ENCODE results near the gene OTOP2. TPM values are rescaled to one million over a fixed set of nuclear protein-coding genes. Genes with fewer than 3 reads are reported as not detected.

The OTOP2 gene
- total RNA-seq, 4 donors from 2014 or later, result not detected

GRCh38 chr17:74892013-74892841, 31.8 kb upstream of the OTOP2 start:
- H3K27ac ChIP-seq (replicated peaks in 1 of 4), result no peak overlapping the region
- intact Hi-C loops (cut with DNase I), result no loop called here
- H3K4me3 ChIP-seq, result peak overlapping the region in 1 of 4 donors; percentile 44
- peaks cover 7 to 16% (median 13%) of the 10 kb centered on the region in 4 donors for H3K4me1 ChIP-seq
- H3K36me3 ChIP-seq, result no peaks in the 10 kb centered on the region
- peaks cover 0 to 92% (median 28%) of the 10 kb centered on the region in 4 donors for H3K27me3 ChIP-seq
- TF ChIP-seq EP300 (IDR thresholded peaks at IDR 0.05) (no peak), CTCF (IDR thresholded peaks at IDR 0.05) (no peak), POLR2AphosphoS5 (IDR thresholded peaks at IDR 0.05) (no peak), POLR2A (IDR thresholded peaks at IDR 0.05; ENCODE audit: low read depth) (no peak)
- no peak for DNase-seq (ENCODE audit: extremely low spot score)
- H3K9me3 ChIP-seq, result no peaks in the 10 kb centered on the region
- WGBS, result 69% methylated on average over 19 of the region's 20 CpGs

GRCh38 chr17:74892974-74893911, 30.8 kb upstream of the OTOP2 start, which contains the start of gene FADS6:
Gene FADS6, minus strand, starts transcription at chr17:74893633. Its CDS starts 38 bp downstream, at chr17:74893595.
- TF ChIP-seq EP300 (IDR thresholded peaks at IDR 0.05) (no peak), POLR2AphosphoS5 (IDR thresholded peaks at IDR 0.05) (no peak), CTCF (IDR thresholded peaks at IDR 0.05) (no peak), POLR2A (IDR thresholded peaks at IDR 0.05; ENCODE audit: low read depth) (no peak)
- H3K4me3 ChIP-seq, result peak within 1 kb of the TSS; percentile 38 to 51 (median 45)
- DNase-seq (ENCODE audit: extremely low spot score), result no peak
- H3K27me3 ChIP-seq, result peaks cover 0 to 81% (median 28%) of the 10 kb centered on the region in 4 donors
- WGBS, result 8% methylated on average over 25 of the region's 86 CpGs
- no peaks in the 10 kb centered on the region for H3K36me3 ChIP-seq
- intact Hi-C loops (cut with DNase I), result no loop called here
- H3K9me3 ChIP-seq, result no peaks in the 10 kb centered on the region
- H3K27ac ChIP-seq (replicated peaks in 1 of 4), result no peak within 1 kb of the TSS
- H3K4me1 ChIP-seq, result peaks cover 7 to 16% (median 13%) of the 10 kb centered on the region in 4 donors

- Histone ChIP-seq H3K27me3 (peaks cover 0 to 73% (median 28%) of the 10 kb centered on the region in 4 donors), H3K36me3 (no peaks in the 10 kb centered on the region), H3K27ac (replicated peaks in 1 of 4) (no peak overlapping the region), H3K4me3 (peak overlapping the region; percentile 38 to 51 (median 45)), H3K9me3 (no peaks in the 10 kb centered on the region), H3K4me1 (peaks cover 7 to 16% (median 13%) of the 10 kb centered on the region in 4 donors)
- TF ChIP-seq CTCF (IDR thresholded peaks at IDR 0.05), result no peak
- no peak for TF ChIP-seq POLR2A (IDR thresholded peaks at IDR 0.05; ENCODE audit: low read depth)
- no peak for TF ChIP-seq POLR2AphosphoS5 (IDR thresholded peaks at IDR 0.05)
- TF ChIP-seq EP300 (IDR thresholded peaks at IDR 0.05), result no peak
- WGBS, result 33% methylated on average over 13 of the region's 22 CpGs
- intact Hi-C loops (cut with DNase I), result no loop called here
- no peak for DNase-seq (ENCODE audit: extremely low spot score)
These were observed 30.0 kb upstream of the OTOP2 start for GRCh38 chr17:74893936-74894671.

- Histone ChIP-seq H3K36me3 (no peaks in the 10 kb centered on the region), H3K27me3 (peaks cover 0 to 60% (median 15%) of the 10 kb centered on the region in 4 donors), H3K9me3 (no peaks in the 10 kb centered on the region), H3K4me3 (no peak overlapping the region), H3K4me1 (peaks cover 3 to 6% (median 5%) of the 10 kb centered on the region in 4 donors), H3K27ac (replicated peaks in 1 of 4) (no peak overlapping the region)
- no peak for DNase-seq (ENCODE audit: extremely low spot score)
- intact Hi-C loops (cut with DNase I), result no loop called here
- WGBS, result 85% methylated on average over 10 of the region's 11 CpGs
- TF ChIP-seq POLR2A (IDR thresholded peaks at IDR 0.05; ENCODE audit: low read depth) (no peak), EP300 (IDR thresholded peaks at IDR 0.05) (no peak), POLR2AphosphoS5 (IDR thresholded peaks at IDR 0.05) (no peak), CTCF (IDR thresholded peaks at IDR 0.05) (no peak)
These were observed 25.6 kb upstream of the OTOP2 start for GRCh38 chr17:74898376-74898946.

All from esophagus muscularis mucosa (tissue), 4 donors.